NB4 (cell line): ENCODE results near the gene ABCD1.
A peak's percentile ranks its signal among the peaks of the same experiment; 100 is the strongest.

ENCODE experiments used
- DNase-seq: peaks from one replicate; pipeline ENCODE4 v3.0.0; 2010; ENCODE audit warnings: low read depth
- H3K4me3 ChIP-seq: one replicate; pipeline ENCODE4 v1.5.1; 2011; ENCODE audit warnings: mild to moderate bottlenecking, low read depth, low read length, moderate library complexity
- CTCF ChIP-seq: IDR thresholded peaks from one replicate; pipeline ENCODE4 v1.5.1; 2012; ENCODE audit warnings: low read depth, low read length
- MYC ChIP-seq: IDR thresholded peaks from 2 replicates; pipeline ENCODE4 v1.6.1; 2011; ENCODE audit warnings: low read depth, low read length
- POLR2A ChIP-seq: IDR thresholded peaks from 2 replicates; pipeline ENCODE4 v1.6.1; 2011; ENCODE audit warnings: mild to moderate bottlenecking; ENCODE audit not compliant: insufficient read length; ENCODE audit errors: extremely low read depth
- TF ChIP-seq, protein P1 (sequence below): IDR thresholded peaks from 2 replicates; pipeline ENCODE4 v1.6.1; 2011; ENCODE audit warnings: low read depth, low read length

ABCD1 gene

GRCh38 chrX:153731117-153731844, 6.6 kb downstream of the ABCD1 start:
- TF ChIP-seq, protein P1, sequence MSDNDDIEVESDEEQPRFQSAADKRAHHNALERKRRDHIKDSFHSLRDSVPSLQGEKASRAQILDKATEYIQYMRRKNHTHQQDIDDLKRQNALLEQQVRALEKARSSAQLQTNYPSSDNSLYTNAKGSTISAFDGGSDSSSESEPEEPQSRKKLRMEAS = no peak
- TF ChIP-seq CTCF (no peak), MYC (no peak), POLR2A (no peak)
- H3K4me3 ChIP-seq = no peak overlapping the region
- peak; percentile 45 for DNase-seq

GRCh38 chrX:153731845-153732215, 7.2 kb downstream of the ABCD1 start:
- DNase-seq = no peak
- TF ChIP-seq, protein P1 = no peak
- TF ChIP-seq POLR2A (no peak), MYC (no peak), CTCF (no peak)
- no peak overlapping the region for H3K4me3 ChIP-seq

- peak; percentile 51 for DNase-seq
- no peak overlapping the region for H3K4me3 ChIP-seq
- TF ChIP-seq MYC (no peak), POLR2A (no peak), CTCF (no peak)
- TF ChIP-seq, protein P1 = no peak
Observed at GRCh38 chrX:153732401-153732800, 7.7 kb downstream of the ABCD1 start.

DNA sequence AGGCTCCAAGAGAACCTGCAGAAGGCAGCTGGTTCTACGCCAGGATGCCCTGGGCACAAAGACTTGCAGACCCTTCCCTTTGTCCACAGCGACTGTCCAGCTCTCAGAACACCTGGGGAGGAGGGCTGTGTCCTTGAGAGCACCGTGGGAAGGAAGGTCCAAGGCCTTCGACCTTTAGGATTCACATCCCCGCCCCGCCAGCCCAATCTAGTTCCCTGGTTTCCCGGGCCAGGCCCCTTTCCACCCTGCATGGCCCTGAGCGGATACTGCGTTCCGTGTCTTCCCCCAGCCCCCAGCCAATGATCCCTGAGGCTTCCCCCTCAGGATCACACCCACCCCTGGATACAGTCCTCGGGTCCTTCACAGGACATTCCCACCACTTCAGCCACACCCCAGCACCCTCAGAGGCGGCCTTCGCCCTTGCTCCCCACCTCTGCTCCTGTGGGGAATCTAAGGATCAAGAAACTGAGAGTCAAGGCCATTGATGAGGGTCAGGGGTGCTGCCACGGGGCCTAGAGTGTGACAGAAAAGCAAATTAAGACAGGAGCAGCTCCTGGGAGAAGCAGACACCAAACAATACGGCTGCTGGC, 9.1 kb downstream of the ABCD1 start:
- no peak overlapping the region for H3K4me3 ChIP-seq
- no peak for DNase-seq
- TF ChIP-seq, protein P1 = no peak
- TF ChIP-seq POLR2A (no peak), MYC (no peak), CTCF (no peak)

DNA sequence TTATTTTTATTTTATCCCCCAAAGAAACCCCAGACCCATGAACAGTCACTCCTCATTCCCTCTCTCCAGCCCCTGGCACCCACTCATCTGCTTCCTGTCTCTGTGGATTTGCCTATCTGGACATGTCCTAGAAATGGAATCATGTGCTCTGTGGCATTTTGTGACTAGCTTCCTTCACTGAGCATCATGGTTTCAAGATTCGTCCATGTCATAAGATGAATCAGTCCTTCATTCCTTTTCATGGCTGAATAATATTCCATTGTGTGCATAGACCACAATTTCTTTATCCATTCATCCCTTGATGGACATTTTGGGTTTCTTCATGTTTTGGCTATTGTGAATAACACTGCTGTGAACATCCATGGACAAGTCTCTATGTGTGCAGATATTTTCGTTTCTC, 10.2 kb downstream of the ABCD1 start:
- DNase-seq = no peak

More for the DNA sequence above, 10.2 kb downstream of the ABCD1 start:
- TF ChIP-seq POLR2A (no peak), MYC (no peak), CTCF (no peak)
- TF ChIP-seq, protein P1 = no peak
- H3K4me3 ChIP-seq = no peak overlapping the region
